ENCODE data around the gene SPAG16. TPM values are rescaled to one million over a fixed set of nuclear protein-coding genes. Genes with fewer than 3 reads are reported as not detected.

Gene SPAG16
- total RNA-seq, 4 donors from 2014 or later = 1.2 to 30.8 (median 16.2) TPM

DNA sequence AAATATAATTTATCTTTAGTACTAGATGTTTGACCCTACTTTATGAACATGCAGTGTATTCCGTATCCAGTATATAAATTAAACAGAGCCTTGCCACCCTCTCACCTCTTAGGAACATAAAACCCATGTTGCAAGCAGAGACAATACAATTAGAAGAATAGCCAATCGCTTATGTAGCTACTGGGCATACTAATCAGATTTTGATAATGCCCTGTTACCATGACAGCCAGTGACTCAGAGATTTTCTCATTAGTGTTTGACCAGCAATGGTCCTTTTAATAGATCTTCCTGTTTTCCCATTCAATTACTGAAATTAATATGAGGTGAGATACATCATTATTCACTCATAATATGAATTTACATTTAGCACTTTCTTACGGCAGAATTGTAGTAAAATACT lies 579.3 kb downstream of the SPAG16 start:
- H3K4me3 ChIP-seq = no peak overlapping the region
- H3K27ac ChIP-seq = no peak overlapping the region
- H3K9me3 ChIP-seq = peaks cover 0 to 7% of the 10 kb centered on the region in 2 donors
- no peaks in the 10 kb centered on the region for H3K36me3 ChIP-seq
- H3K27me3 ChIP-seq = no peaks in the 10 kb centered on the region
- no peak for TF ChIP-seq POLR2A (IDR thresholded peaks at IDR 0.05)
- no peak for TF ChIP-seq POLR2AphosphoS5 (IDR thresholded peaks at IDR 0.05)
- TF ChIP-seq EP300 (IDR thresholded peaks at IDR 0.05; ENCODE audit: low read depth) = no peak
- TF ChIP-seq, protein P1, sequence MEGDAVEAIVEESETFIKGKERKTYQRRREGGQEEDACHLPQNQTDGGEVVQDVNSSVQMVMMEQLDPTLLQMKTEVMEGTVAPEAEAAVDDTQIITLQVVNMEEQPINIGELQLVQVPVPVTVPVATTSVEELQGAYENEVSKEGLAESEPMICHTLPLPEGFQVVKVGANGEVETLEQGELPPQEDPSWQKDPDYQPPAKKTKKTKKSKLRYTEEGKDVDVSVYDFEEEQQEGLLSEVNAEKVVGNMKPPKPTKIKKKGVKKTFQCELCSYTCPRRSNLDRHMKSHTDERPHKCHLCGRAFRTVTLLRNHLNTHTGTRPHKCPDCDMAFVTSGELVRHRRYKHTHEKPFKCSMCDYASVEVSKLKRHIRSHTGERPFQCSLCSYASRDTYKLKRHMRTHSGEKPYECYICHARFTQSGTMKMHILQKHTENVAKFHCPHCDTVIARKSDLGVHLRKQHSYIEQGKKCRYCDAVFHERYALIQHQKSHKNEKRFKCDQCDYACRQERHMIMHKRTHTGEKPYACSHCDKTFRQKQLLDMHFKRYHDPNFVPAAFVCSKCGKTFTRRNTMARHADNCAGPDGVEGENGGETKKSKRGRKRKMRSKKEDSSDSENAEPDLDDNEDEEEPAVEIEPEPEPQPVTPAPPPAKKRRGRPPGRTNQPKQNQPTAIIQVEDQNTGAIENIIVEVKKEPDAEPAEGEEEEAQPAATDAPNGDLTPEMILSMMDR (IDR thresholded peaks at IDR 0.05) = no peak
- no peaks in the 10 kb centered on the region for H3K4me1 ChIP-seq
- no peak for DNase-seq
- 71 to 74% methylated on average over 3 of the region's 3 CpGs for WGBS, 2 donors (ENCODE audit: low coverage in 1 of 2)
- intact Hi-C loops (cut with DNase I; ENCODE audit: low total_unique reads) (no loop called here), in situ Hi-C loops (cut with MboI; ENCODE audit: low pct_ligation_motif_present in 1 of 4, low pct_unique_long_range_greater_than_20kb in 1 of 4, low sequenced_read_pairs in 3 of 4) (no loop called here)

DNA sequence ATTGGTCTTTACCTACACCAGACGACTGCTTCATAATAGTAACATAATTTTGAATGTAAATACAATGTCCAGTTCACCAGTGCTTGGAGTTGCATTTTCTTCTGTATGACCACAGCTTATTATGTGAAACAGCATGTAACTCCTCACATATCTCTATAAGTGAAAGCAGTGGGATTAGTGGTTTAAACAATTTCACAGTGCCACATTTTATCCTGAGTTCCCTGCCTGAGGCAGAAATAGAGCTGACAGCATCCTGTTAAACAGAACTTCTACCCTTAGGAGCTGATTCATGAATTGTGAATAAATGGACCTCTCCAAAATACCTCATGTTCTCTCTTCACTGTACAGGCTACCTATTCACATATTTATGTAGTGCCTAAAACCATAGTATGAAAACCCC lies 584.3 kb downstream of the SPAG16 start:
- 36 to 41% methylated on average over 1 of the region's 1 CpG for WGBS, 2 donors (ENCODE audit: low coverage in 1 of 2)
- in situ Hi-C loops (cut with MboI; ENCODE audit: low pct_ligation_motif_present in 1 of 4, low pct_unique_long_range_greater_than_20kb in 1 of 4, low sequenced_read_pairs in 3 of 4) (no loop called here), intact Hi-C loops (cut with DNase I; ENCODE audit: low total_unique reads) (no loop called here)
- no peak for DNase-seq
- H3K36me3 ChIP-seq = no peaks in the 10 kb centered on the region
- peaks cover 0 to 7% of the 10 kb centered on the region in 2 donors for H3K9me3 ChIP-seq
- no peaks in the 10 kb centered on the region for H3K27me3 ChIP-seq
- no peak overlapping the region for H3K4me3 ChIP-seq
- TF ChIP-seq, protein P1 (IDR thresholded peaks at IDR 0.05) = no peak
- no peak for TF ChIP-seq POLR2A (IDR thresholded peaks at IDR 0.05)
- TF ChIP-seq POLR2AphosphoS5 (IDR thresholded peaks at IDR 0.05) = no peak
- TF ChIP-seq EP300 (IDR thresholded peaks at IDR 0.05; ENCODE audit: low read depth) = no peak
- no peaks in the 10 kb centered on the region for H3K4me1 ChIP-seq
- H3K27ac ChIP-seq = no peak overlapping the region

DNA sequence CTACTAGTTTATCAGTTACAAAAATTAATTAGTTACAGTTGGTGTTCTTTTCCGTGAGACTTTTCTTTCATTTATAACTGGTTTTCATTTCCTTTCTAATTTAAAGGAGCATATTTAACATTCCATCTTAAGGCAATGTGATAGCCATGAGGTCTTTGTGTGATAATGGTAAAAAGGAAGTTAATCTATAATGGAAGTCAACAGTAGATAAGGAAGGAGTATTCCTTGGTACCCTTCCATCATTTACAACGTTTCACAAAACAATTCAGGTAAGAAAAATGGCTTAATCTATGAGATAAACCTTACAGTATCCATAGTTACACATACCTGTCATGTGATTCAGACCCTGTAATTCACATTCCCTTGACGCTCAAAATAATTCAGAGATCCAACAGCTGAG lies 601.2 kb downstream of the SPAG16 start:
- H3K9me3 ChIP-seq = no peaks in the 10 kb centered on the region
- in situ Hi-C loops (cut with MboI; ENCODE audit: low pct_ligation_motif_present in 1 of 4, low pct_unique_long_range_greater_than_20kb in 1 of 4, low sequenced_read_pairs in 3 of 4) (no loop called here), intact Hi-C loops (cut with DNase I; ENCODE audit: low total_unique reads) (no loop called here)
- no peaks in the 10 kb centered on the region for H3K36me3 ChIP-seq
- H3K27me3 ChIP-seq = no peaks in the 10 kb centered on the region
- H3K27ac ChIP-seq = no peak overlapping the region
- WGBS, 2 donors (ENCODE audit: low coverage in 1 of 2) = 44 to 51% methylated on average over 3 of the region's 3 CpGs
- no peaks in the 10 kb centered on the region for H3K4me1 ChIP-seq
- no peak for DNase-seq
- H3K4me3 ChIP-seq = no peak overlapping the region
- no peak for TF ChIP-seq EP300 (IDR thresholded peaks at IDR 0.05; ENCODE audit: low read depth)
- TF ChIP-seq POLR2A (IDR thresholded peaks at IDR 0.05) = no peak
- no peak for TF ChIP-seq POLR2AphosphoS5 (IDR thresholded peaks at IDR 0.05)
- TF ChIP-seq, protein P1 (IDR thresholded peaks at IDR 0.05) = no peak

DNA sequence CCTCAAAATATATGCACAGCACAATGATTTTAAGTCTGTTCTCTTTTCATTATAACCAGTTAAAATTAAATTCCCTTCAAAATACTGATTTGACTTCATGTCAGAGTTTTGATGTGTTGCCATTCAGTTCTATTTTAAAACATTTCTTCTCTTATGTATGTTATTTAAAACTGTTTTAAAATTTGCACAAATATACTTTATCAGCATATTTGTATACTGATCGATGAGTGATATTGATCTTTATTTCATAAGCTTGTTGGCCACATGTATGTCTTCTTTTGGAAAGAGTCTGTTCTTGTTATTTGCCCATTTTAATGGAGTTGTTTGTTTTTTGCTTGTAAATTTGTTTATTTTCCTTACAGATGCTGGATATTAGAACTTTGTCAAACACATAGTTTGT lies 630.2 kb downstream of the SPAG16 start:
- Histone ChIP-seq H3K27me3 (no peaks in the 10 kb centered on the region), H3K4me1 (no peaks in the 10 kb centered on the region), H3K9me3 (peaks cover 0 to 4% of the 10 kb centered on the region in 2 donors), H3K4me3 (no peak overlapping the region), H3K27ac (no peak overlapping the region), H3K36me3 (no peaks in the 10 kb centered on the region)
- WGBS, 2 donors (ENCODE audit: low coverage in 1 of 2) = 0 to 2% methylated on average over 1 of the region's 1 CpG
- intact Hi-C loops (cut with DNase I; ENCODE audit: low total_unique reads) = no loop called here
- in situ Hi-C loops (cut with MboI; ENCODE audit: low pct_ligation_motif_present in 1 of 4, low pct_unique_long_range_greater_than_20kb in 1 of 4, low sequenced_read_pairs in 3 of 4) = loop anchor here in 1 of 4 donors (25.0 kb wide), 1 partner anchor 677 kb away; no protein-coding TSS in a partner anchor
- TF ChIP-seq EP300 (IDR thresholded peaks at IDR 0.05; ENCODE audit: low read depth) (no peak), POLR2AphosphoS5 (IDR thresholded peaks at IDR 0.05) (no peak)
- TF ChIP-seq, protein P1 (IDR thresholded peaks at IDR 0.05) = no peak
- no peak for DNase-seq

Data from transverse colon (tissue), 4 donors.